Caco-2 (cell line): ENCODE measurements around the gene FGD2. TPM values are rescaled to one million over a fixed set of nuclear protein-coding genes. Genes with fewer than 3 reads are reported as not detected.

Experiments
- BruUV-seq: library from RNA; stranded (reverse); fragments of 400-500 nt; replicated peaks from 2 replicates; lab custom pipeline; 2021; lab: Mats Ljungman, UMichigan
- CTCF ChIA-PET: fragments of 300-600 bp; sonication (Branson Sonifier 250); formaldehyde crosslinking; loops from one replicate; lab custom pipeline; 2022; ENCODE audit warnings: antibody characterized with exemption; lab: Charles Lee
- POLR2A ChIA-PET: fragments of 300-600 bp; sonication (Branson Sonifier 250); formaldehyde crosslinking; loops from one replicate; lab custom pipeline; 2022; ENCODE audit warnings: antibody characterized with exemption; lab: Charles Lee
- DNase-seq, 2 experiments: peaks; one replicate each; pipeline versions ENCODE4 v3.0.0 to v3.0.0-alpha.2; 2020 to 2022
- H3K27me3 ChIP-seq: replicated peaks from 2 replicates; pipeline ENCODE4 v1.6.0; 2011; ENCODE audit warnings: low read length; ENCODE audit not compliant: control insufficient read depth, insufficient read depth
- H3K36me3 ChIP-seq: 2 replicates; pipeline ENCODE4 v1.5.1; 2011; ENCODE audit warnings: low read length; ENCODE audit not compliant: control insufficient read depth, insufficient read depth
- H3K4me1 ChIP-seq: fragments of 250-450 bp; sonication (Bioruptor Pico); 2 replicates; pipeline ENCODE4 v1.5.1; 2020; ENCODE audit warnings: mild to moderate bottlenecking
- H3K4me3 ChIP-seq: 2 replicates; pipeline ENCODE4 v1.5.1; 2011; ENCODE audit warnings: low read depth, mild to moderate bottlenecking, control low read depth, low read length
- H3K9me3 ChIP-seq: fragments of 250-450 bp; sonication (Bioruptor Pico); 2 replicates; pipeline ENCODE4 v1.5.1; 2020; ENCODE audit warnings: mild to moderate bottlenecking, moderate library complexity
- H3K27ac Mint-ChIP-seq: one replicate; pipeline ENCODE4 v1.8.0; 2022; ENCODE audit warnings: mixed read lengths; ENCODE audit not compliant: unreplicated experiment
- H3K27me3 Mint-ChIP-seq: one replicate; pipeline ENCODE4 v1.8.0; 2022; ENCODE audit warnings: mixed read lengths; ENCODE audit not compliant: insufficient read depth, unreplicated experiment
- H3K36me3 Mint-ChIP-seq: one replicate; pipeline ENCODE4 v1.8.0; 2022; ENCODE audit warnings: mild to moderate bottlenecking, mixed read lengths; ENCODE audit not compliant: insufficient read depth, unreplicated experiment
- H3K4me1 Mint-ChIP-seq: one replicate; pipeline ENCODE4 v1.8.0; 2022; ENCODE audit warnings: low read depth, mixed read lengths; ENCODE audit not compliant: unreplicated experiment
- H3K4me3 Mint-ChIP-seq: one replicate; pipeline ENCODE4 v1.8.0; 2022; ENCODE audit warnings: mild to moderate bottlenecking, moderate library complexity, mixed read lengths; ENCODE audit not compliant: unreplicated experiment
- H3K9me3 Mint-ChIP-seq: one replicate; pipeline ENCODE4 v1.8.0; 2022; ENCODE audit warnings: mixed read lengths; ENCODE audit not compliant: unreplicated experiment
- intact Hi-C: fragments of 100-400 bp; cut with micrococcal nuclease; formaldehyde crosslinking; loops from one replicate; pipeline ENCODE4 v1.10.0; 2022; ENCODE audit not compliant: unreplicated experiment
- total RNA-seq: library from RNA; stranded (reverse); gene quantifications from 2 replicates; pipeline ENCODE4 v1.2.3, GENCODE V29; 2022
- TF ChIP-seq, protein P1 (sequence below), 2 experiments: fragments of 200-600 bp in 1 of 2; IDR thresholded peaks; 1 replicate in 1 of 2; 2 replicates in 1 of 2; pipeline versions ENCODE4 v1.5.1 to v1.8.0; 2011 to 2022; ENCODE audit warnings: antibody characterized with exemption in 1 of 2, control low read depth in 1 of 2, inconsistent platforms in 1 of 2, low read depth in 1 of 2, low read length in 1 of 2, mild to moderate bottlenecking in 1 of 2, moderate library complexity in 1 of 2; ENCODE audit not compliant: insufficient read depth in 1 of 2, severe bottlenecking in 1 of 2, unreplicated experiment in 1 of 2

The FGD2 gene
- total RNA-seq, 1 experiment from 2014 or later, result not detected

DNA sequence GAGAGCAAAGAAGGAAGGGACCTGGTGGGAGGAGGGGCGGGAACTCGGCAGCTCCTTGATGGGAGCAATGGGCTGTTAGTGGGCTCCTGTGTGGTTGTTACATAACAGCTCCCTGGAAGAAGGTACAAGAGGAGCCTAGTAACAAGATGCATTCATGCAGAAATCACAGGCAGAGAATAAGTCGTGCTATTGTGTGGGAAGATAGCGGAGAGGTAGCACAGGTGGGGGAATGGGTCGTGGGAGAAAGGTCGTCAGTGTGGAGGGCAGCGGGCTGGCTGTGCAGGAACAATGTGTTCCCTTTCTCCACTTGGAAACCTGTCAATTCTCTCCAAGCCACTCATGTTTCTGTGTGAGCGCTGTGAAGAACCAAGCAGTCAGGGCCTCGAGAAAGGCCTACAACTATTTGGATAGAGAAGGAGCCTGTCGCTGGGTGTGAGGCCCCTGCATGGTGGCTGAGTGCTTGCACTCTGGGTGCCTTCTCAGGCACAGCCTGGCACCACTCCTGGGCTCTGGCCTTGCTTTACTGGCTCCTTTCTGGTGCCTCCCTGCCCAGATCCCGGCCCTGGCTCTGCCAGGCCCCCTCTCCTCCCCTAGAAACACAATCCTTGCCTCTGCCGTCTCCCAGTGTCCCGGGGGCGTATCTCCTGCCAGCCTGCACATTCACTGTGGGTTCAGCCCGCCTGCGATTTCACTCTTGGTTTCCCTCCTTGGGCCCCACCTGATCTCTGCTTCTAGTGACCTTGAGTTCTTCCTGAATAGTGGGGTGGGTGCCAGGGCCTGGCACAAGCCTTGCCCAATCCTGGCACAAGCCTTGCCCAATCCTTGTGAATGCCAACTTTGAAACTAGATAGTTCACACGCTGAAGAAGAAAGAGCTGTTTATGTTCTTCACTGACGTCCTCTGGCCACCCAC is 7.4 kb upstream of the FGD2 start:
- H3K27me3 Mint-ChIP-seq, result no peaks in the 10 kb centered on the region
- no peaks in the 10 kb centered on the region for H3K36me3 ChIP-seq
- TF ChIP-seq, protein P1, sequence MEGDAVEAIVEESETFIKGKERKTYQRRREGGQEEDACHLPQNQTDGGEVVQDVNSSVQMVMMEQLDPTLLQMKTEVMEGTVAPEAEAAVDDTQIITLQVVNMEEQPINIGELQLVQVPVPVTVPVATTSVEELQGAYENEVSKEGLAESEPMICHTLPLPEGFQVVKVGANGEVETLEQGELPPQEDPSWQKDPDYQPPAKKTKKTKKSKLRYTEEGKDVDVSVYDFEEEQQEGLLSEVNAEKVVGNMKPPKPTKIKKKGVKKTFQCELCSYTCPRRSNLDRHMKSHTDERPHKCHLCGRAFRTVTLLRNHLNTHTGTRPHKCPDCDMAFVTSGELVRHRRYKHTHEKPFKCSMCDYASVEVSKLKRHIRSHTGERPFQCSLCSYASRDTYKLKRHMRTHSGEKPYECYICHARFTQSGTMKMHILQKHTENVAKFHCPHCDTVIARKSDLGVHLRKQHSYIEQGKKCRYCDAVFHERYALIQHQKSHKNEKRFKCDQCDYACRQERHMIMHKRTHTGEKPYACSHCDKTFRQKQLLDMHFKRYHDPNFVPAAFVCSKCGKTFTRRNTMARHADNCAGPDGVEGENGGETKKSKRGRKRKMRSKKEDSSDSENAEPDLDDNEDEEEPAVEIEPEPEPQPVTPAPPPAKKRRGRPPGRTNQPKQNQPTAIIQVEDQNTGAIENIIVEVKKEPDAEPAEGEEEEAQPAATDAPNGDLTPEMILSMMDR (IDR thresholded peaks at IDR 0.05; ENCODE audit: insufficient read depth in 1 of 2, low read depth in 1 of 2, low read length in 1 of 2, severe bottlenecking in 1 of 2, unreplicated experiment in 1 of 2), result no peak
- H3K4me1 Mint-ChIP-seq, result no peaks in the 10 kb centered on the region
- BruUV-seq, result no TSS peak
- H3K4me3 ChIP-seq, result no peak overlapping the region
- H3K4me3 Mint-ChIP-seq, result no peak overlapping the region
- H3K4me1 ChIP-seq, result no peaks in the 10 kb centered on the region
- H3K27me3 ChIP-seq, result no peaks in the 10 kb centered on the region; the same call in 1 of the 2 replicates
- H3K36me3 Mint-ChIP-seq, result no peaks in the 10 kb centered on the region
- DNase-seq, result no peak
- CTCF ChIA-PET, result no interaction called here
- no peak overlapping the region for H3K27ac Mint-ChIP-seq
- H3K9me3 Mint-ChIP-seq, result no peaks in the 10 kb centered on the region
- H3K9me3 ChIP-seq, result no peaks in the 10 kb centered on the region
- intact Hi-C loops, result no loop called here
- POLR2A ChIA-PET, result no interaction called here

DNA sequence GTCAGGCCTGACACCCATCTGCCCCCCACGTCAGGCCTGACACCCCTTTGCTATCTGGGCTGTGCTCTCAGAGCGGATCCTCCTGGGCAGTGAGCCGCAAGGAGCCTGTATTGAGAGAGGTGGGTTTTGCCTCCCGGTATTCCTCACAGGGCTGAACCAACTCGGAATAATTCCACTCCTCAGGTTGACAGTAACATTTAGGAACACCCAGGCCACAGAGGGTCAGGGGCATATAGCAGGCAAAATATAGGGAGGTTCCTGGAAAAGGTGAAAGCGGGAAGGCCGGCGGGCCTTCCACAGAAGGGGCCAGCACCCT is 6.8 kb upstream of the FGD2 start:
- Mint-ChIP-seq H3K4me3 (no peak overlapping the region), H3K36me3 (no peaks in the 10 kb centered on the region), H3K27me3 (no peaks in the 10 kb centered on the region), H3K27ac (no peak overlapping the region), H3K9me3 (no peaks in the 10 kb centered on the region), H3K4me1 (no peaks in the 10 kb centered on the region)
- intact Hi-C loops, result no loop called here
- no peaks in the 10 kb centered on the region for H3K4me1 ChIP-seq
- no peaks in the 10 kb centered on the region; the same call in 1 of the 2 replicates for H3K27me3 ChIP-seq
- H3K4me3 ChIP-seq, result no peak overlapping the region
- ChIA-PET POLR2A (no interaction called here), CTCF (no interaction called here)
- BruUV-seq, result no TSS peak
- H3K9me3 ChIP-seq, result no peaks in the 10 kb centered on the region
- DNase-seq, result no peak
- H3K36me3 ChIP-seq, result no peaks in the 10 kb centered on the region
- TF ChIP-seq, protein P1 (IDR thresholded peaks at IDR 0.05; ENCODE audit: insufficient read depth in 1 of 2, low read depth in 1 of 2, low read length in 1 of 2, severe bottlenecking in 1 of 2, unreplicated experiment in 1 of 2), result no peak

DNA sequence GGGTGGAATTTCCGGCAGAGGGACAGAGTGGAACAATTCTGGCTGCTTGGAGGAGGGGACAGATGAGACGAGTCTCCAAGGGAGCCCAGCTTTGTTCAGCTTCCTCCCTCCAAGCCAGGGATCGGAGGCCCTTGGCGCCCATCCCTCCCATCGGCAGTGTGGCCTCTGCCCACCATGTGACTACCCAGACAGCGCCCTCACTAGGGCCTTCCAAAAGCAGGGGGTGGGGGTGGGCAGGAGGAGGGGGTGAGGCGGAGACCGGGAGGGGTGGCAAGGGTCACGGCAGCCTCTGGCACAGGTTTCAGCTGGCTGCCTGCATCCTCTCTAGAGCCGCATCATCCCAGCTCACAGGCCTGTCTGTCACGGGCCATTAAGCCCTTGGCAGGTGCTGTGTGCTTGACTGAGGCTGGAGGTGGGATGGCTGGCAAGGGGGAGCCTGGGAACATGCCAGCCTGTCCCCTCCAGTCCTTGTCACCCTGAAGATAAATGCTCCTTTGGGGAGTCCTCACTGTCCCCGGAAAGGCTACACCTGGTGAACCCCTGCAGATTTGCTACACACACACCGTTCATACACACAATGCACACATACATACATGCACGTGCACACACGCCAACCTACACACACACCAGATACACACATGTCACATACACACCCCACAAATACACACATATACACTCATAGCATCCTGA is 6.2 kb upstream of the FGD2 start:
- ChIA-PET POLR2A (no interaction called here), CTCF (no interaction called here)
- H3K4me1 Mint-ChIP-seq, result no peaks in the 10 kb centered on the region
- H3K9me3 Mint-ChIP-seq, result no peaks in the 10 kb centered on the region
- H3K27me3 Mint-ChIP-seq, result no peaks in the 10 kb centered on the region
- Histone ChIP-seq H3K4me3 (no peak overlapping the region), H3K36me3 (no peaks in the 10 kb centered on the region), H3K9me3 (no peaks in the 10 kb centered on the region), H3K27me3 (no peaks in the 10 kb centered on the region; the same call in 1 of the 2 replicates), H3K4me1 (no peaks in the 10 kb centered on the region)
- H3K4me3 Mint-ChIP-seq, result no peak overlapping the region
- no TSS peak for BruUV-seq
- no peaks in the 10 kb centered on the region for H3K36me3 Mint-ChIP-seq
- H3K27ac Mint-ChIP-seq, result no peak overlapping the region
- intact Hi-C loops, result no loop called here
- TF ChIP-seq, protein P1 (IDR thresholded peaks at IDR 0.05; ENCODE audit: insufficient read depth in 1 of 2, low read depth in 1 of 2, low read length in 1 of 2, severe bottlenecking in 1 of 2, unreplicated experiment in 1 of 2), result no peak
- DNase-seq, result no peak
